Left cardiac atrium (tissue), 4 donors: ENCODE results near the gene ARHGEF39. TPM values are rescaled to one million over a fixed set of nuclear protein-coding genes. Genes with fewer than 3 reads are reported as not detected.

Source experiments
- ATAC-seq, 2 donors: fragments of 200-7000 bp; cut with Tn5 transposase; one replicate each; pipeline ENCODE4 v1.9.1; 2020; ENCODE audit warnings: mild to moderate bottlenecking in 2 of 2, moderate library complexity in 2 of 2
- DNase-seq: peaks from one replicate; pipeline ENCODE4 v3.0.0-alpha.2; 2020
- intact Hi-C, 2 donors: fragments of 100-400 bp; cut with DNase I; formaldehyde crosslinking; loops; one replicate each; pipeline versions ENCODE4 v1.14.1 to v1.15.1; 2022 to 2023
- total RNA-seq, 2 donors: library from RNA; stranded (reverse); fragmentation: NEBNext Ultra II Directional; extraction: Animal tissue kit (Norgen Biotek cat#: 25700); gene quantifications; one replicate each; pipeline ENCODE4 v1.2.1, GENCODE V29; 2021
- donor health status: DM: no; HTN: yes; CAD: no.
- donor health status: DM: no; HTN: yes; CAD: no; lungs with severe emphysema.
- donor health status: DM: yes; HTN: yes; CAD: no.
- donor health status: Dilated cardiomyopathy.

The ARHGEF39 gene
- total RNA-seq, 2 donors from 2014 or later = 0.18 to 0.84 TPM

- no peak for ATAC-seq
- no peak for DNase-seq
- intact Hi-C loops = no loop called here
Observed at GRCh38 chr9:35681341-35682002, 16.5 kb upstream of the ARHGEF39 start.

- DNase-seq (no peak), ATAC-seq (peak in 1 of 2 donors; percentile 6)
- intact Hi-C loops = no loop called here
Observed at GRCh38 chr9:35680331-35681105, 15.5 kb upstream of the ARHGEF39 start.

GRCh38 chr9:35679766-35680330, 14.9 kb upstream of the ARHGEF39 start:
- no peak for ATAC-seq
- intact Hi-C loops = no loop called here
- DNase-seq = no peak

GRCh38 chr9:35679091-35679490, 14.1 kb upstream of the ARHGEF39 start:
- intact Hi-C loops = no loop called here
- no peak for DNase-seq

GRCh38 chr9:35675732-35676392, 10.9 kb upstream of the ARHGEF39 start:
- peak; percentile 58 for DNase-seq
- ATAC-seq = peak; percentile 52 to 77
- intact Hi-C loops = no loop called here

More at GRCh38 chr9:35679091-35679490, 14.1 kb upstream of the ARHGEF39 start:
- no peak for ATAC-seq

GRCh38 chr9:35675204-35675603, 10.2 kb upstream of the ARHGEF39 start:
- ATAC-seq (no peak), DNase-seq (no peak)
- intact Hi-C loops = no loop called here

- ATAC-seq (no peak), DNase-seq (no peak)
- intact Hi-C loops = no loop called here
Observed at GRCh38 chr9:35674025-35674361, 9.0 kb upstream of the ARHGEF39 start.

- no peak for DNase-seq
- peak; percentile 60 to 78 for ATAC-seq
- intact Hi-C loops = no loop called here
Observed at GRCh38 chr9:35673132-35674024, 8.4 kb upstream of the ARHGEF39 start, which contains the start of gene CA9. TSS of gene CA9 (plus strand) at chr9:35673928. CDS start at chr9:35673960, 32 bp downstream.

GRCh38 chr9:35669331-35670145, 4.5 kb upstream of the ARHGEF39 start:
- DNase-seq (no peak), ATAC-seq (no peak)
- intact Hi-C loops = no loop called here

- intact Hi-C loops = no loop called here
- ATAC-seq (no peak), DNase-seq (no peak)
Observed at GRCh38 chr9:35667939-35668338, 2.9 kb upstream of the ARHGEF39 start.

GRCh38 chr9:35666549-35666948, 1.6 kb upstream of the ARHGEF39 start:
- intact Hi-C loops = no loop called here
- ATAC-seq (no peak), DNase-seq (no peak)

GRCh38 chr9:35666045-35666444, 1.1 kb upstream of the ARHGEF39 start:
- ATAC-seq (no peak), DNase-seq (no peak)
- intact Hi-C loops = no loop called here

GRCh38 chr9:35665471-35665818, 450 bp upstream of the ARHGEF39 start:
- no peak for DNase-seq
- intact Hi-C loops = no loop called here
- ATAC-seq = no peak

GRCh38 chr9:35662437-35662836, 2.6 kb downstream of the ARHGEF39 start:
- DNase-seq (no peak), ATAC-seq (no peak)
- intact Hi-C loops = no loop called here

GRCh38 chr9:35661756-35662350, 3.1 kb downstream of the ARHGEF39 start:
- no peak for DNase-seq
- intact Hi-C loops = loop anchor here in 1 of 2 donors (2.0 kb wide), 2 partner anchors 27 to 67 kb away; partner anchors contain the start of gene TPM2

GRCh38 chr9:35660966-35661415, 4.0 kb downstream of the ARHGEF39 start:
- DNase-seq = no peak
- intact Hi-C loops = loop anchor here in 1 of 2 donors (2.0 kb wide), 2 partner anchors 28 to 68 kb away; partner anchors contain the start of gene TPM2
- no peak for ATAC-seq

More at GRCh38 chr9:35661756-35662350, 3.1 kb downstream of the ARHGEF39 start:
- ATAC-seq = no peak

GRCh38 chr9:35659340-35659739, 5.7 kb downstream of the ARHGEF39 start:
- no peak for DNase-seq
- ATAC-seq = peak; percentile 0 to 5
- intact Hi-C loops = no loop called here

- DNase-seq = peak; percentile 60
- peak in 1 of 2 donors; percentile 7 for ATAC-seq
- intact Hi-C loops = no loop called here
Observed at GRCh38 chr9:35658968-35659220, 6.1 kb downstream of the ARHGEF39 start.
